Measurements from ENCODE around the gene DAB2IP.
"Not testable (repeated sequence)": the region's sequence is repeated elsewhere in the genome, so short reads cannot be mapped to it uniquely, and the experiment has no call there.

DAB2IP gene

DNA sequence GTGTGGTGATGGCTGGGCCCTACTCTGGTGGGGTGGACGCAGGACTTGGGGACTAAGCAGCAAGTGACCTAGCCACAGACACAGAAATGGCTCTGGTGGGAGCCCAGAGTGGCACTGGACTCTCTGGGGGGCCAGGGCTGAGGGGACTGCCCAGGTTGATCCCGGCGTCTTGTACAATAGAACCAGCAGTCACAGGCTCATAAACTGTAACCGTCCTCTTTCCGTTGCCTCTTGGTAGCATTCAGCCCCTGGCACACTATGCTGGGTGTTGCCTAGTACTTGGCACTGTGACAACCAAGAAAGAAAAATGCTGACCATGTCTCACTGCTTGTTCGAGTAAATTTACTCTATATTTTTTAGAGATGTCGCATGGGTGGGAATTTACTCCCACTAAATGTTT lies 80.5 kb downstream of the DAB2IP start:
- DNase-seq = no peak

DNA sequence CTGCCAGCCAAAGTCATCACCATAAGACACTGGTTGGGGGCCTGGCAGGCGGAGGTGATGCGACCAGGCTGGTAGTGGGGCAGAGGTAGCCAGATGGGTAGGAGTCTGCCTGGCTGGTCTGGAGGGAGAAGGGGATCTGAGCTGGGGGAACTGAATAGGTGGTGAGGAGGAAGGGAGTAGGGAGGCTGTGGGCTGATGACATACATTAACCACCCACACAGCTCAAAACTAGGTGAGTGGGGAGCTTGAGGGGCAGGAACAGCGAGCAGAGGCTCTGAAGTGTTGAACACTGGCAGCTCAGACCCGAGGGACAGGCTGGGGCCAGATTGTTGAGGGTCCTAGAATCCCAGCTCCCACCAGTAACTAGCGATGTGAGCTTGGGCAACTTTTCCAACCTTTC lies 81.0 kb downstream of the DAB2IP start:
- no peak for DNase-seq

GRCh38 chr9:121732886-121733285 lies 81.5 kb downstream of the DAB2IP start:
- no peak for DNase-seq

GRCh38 chr9:121734465-121734864 lies 83.0 kb downstream of the DAB2IP start:
- DNase-seq = no peak

GRCh38 chr9:121735065-121735792 lies 83.8 kb downstream of the DAB2IP start:
- DNase-seq = no peak

GRCh38 chr9:121735793-121736770 lies 84.6 kb downstream of the DAB2IP start:
- no peak for DNase-seq

GRCh38 chr9:121736934-121737462 lies 85.6 kb downstream of the DAB2IP start:
- no peak for DNase-seq

- DNase-seq = no peak
Observed at GRCh38 chr9:121737481-121737931, 86.1 kb downstream of the DAB2IP start.

- DNase-seq = no peak
Observed at GRCh38 chr9:121738411-121738810, 87.0 kb downstream of the DAB2IP start.

GRCh38 chr9:121738968-121739367 lies 87.5 kb downstream of the DAB2IP start:
- no peak for DNase-seq

DNA sequence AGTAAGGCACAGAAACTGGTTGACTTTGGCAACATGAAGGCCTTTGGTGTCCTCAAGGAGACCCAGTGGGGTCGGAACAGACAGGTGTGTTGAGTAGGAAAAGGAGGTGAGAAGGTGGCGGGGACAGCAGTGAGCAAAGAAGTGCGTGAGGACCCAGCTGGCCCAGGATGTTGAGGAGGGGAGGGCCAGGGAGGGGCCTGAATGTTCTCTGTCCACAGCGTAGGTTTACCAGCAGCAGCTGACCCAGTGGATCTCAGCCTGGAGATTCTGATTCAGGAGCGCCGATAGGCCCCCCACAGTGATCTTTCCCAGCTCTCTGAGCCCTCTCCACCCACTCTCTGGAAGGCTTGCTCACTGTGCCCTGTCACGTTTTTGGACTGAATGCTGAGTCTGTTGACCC lies 88.5 kb downstream of the DAB2IP start:
- DNase-seq = no peak

DNA sequence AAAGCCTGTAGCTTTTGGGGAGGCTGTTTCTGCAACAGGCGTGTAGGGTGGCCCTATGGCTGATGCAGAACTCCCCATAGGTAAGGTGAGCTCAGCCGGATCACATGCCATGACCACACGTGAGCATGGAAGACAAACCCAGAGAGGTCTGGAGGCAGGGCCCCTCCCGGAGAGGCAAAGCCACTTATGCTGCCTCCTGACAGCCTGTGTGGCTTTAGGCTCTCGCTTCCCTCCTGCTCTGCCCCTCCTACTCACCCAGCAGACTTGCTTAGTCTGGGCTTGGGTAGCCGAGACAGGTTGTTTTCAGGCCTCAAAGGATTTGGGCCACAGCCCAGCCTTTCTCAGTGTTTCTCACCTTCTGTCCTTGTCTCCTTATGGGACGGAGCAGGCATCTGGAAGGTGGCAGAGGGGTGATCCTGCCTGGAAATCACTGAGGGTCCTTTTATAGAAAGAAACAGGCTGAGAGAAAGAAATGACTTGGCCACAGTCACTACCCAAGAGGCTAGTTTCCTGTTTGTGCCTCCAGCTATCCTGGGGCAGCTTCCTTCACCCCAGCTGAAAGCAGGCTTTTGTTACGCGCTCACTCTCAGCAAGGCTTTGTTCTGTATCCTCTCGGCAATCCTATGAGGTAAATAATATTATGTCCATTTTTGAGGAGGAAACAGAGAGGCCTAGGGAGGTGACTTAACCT lies 89.9 kb downstream of the DAB2IP start:
- DNase-seq = no peak

GRCh38 chr9:121741919-121742283 lies 90.5 kb downstream of the DAB2IP start:
- not testable (repeated sequence) for DNase-seq

- DNase-seq = no peak
Observed at GRCh38 chr9:121742923-121743322, 91.5 kb downstream of the DAB2IP start.

DNA sequence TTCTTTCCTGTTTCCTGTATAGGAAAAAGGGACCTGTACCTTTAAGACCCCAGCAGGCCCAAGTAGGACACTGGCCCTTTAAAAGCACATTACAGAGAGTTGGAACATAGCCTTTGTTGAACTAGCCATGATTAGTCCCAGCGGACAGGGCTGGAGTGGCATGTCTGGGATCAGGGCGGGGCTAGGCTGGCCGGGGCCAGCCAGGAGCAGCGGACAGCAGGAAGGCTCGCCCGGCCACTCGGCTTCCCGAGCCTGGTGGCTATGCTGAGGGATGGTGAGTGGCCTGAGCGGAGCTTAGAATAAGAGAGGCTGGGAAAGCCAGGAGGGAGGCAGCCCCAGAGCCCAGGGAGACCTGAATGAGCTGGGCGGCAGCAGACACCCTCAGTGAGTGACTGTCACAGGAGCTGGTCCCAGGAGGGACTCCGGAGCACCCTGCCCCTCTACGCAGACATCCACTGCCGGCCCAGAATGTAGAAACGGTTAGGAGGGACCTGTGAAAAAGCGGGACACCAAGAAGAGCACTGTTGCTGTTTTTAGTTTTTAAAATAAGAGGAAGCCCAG lies 92.1 kb downstream of the DAB2IP start:
- no peak for DNase-seq

DNA sequence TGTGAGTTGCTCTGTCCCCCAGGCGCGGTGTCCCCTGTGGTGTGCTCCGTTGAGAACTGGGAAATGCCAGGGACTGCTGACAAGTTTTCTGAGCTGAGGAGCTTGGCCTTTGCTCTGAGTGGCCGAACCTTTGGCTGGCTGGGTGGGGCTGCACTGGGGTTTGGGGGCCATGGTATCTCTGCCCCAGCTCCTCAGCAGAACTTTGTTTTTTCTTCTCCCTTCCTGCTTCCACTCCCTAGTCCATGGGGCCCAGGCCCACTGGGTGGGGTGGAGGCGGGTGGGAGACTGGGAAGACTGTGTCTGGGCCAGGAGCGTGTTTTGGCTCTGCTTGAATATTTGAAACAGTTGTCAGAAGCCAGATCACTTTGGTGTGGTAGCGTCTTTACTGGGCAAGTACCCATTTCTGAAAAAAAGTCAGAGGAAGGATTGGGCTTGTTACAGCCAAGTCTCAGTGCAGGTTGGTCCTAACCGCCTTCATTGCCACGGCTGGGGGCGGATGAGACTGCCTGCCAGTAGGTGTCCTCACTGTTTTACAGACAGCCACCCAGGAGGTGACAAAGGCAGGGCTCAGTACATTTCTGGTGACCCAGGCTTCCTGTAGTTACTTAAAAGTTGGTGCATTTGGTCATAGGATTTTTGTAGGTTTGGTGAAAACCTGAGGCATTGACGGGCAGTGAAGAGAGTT lies 92.7 kb downstream of the DAB2IP start:
- peak; percentile 17 for DNase-seq

DNA sequence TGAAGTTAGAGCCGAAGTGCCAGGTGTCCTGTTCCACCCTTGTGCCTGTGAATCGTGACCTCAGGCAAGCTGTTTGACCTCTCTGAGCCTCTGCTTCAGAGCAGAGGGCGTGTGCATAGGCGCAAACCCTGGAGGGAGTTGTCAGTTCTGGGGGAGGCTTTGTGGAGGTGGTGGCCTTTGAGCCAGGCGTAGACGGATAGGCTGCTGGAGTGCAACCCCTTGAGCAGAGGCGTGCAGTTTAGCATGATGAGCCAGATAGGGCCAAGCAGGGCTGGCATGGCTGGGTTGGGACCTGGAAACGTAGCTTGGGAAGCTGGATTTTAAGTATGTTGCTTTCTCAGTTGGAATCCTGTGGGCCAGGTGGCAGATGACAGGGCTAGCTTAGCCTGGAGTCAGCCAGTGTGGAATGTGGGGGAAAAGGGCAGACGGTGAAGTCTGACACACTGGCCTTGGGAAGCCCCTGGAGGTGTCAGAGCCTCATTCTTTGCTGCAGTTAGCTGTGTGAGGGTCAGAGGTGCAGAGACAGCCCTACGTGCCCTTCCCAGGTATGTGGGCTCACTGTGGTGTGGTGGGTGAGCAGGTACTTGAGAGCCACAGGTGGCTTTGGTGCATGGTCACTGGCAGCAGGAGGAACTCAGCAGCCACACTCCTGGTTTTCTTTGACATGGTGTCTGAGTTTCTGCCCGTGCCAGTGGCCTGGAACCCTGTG lies 93.4 kb downstream of the DAB2IP start:
- DNase-seq = no peak

DNA sequence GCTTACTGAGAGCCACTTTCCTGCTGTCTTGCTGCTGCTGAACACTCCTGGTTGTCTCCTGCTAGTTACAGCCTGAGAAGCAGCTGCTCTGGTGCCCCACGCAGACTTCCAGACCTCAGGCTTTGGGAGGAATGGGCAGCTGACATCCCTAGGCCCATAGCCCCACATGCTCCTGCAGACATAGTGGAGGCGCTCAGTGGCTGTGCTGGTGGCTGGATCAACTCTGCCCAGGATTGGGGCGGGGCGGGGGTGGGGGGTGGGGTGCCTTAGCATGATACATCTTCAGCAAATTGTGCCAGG lies 93.9 kb downstream of the DAB2IP start:
- no peak for DNase-seq

DNA sequence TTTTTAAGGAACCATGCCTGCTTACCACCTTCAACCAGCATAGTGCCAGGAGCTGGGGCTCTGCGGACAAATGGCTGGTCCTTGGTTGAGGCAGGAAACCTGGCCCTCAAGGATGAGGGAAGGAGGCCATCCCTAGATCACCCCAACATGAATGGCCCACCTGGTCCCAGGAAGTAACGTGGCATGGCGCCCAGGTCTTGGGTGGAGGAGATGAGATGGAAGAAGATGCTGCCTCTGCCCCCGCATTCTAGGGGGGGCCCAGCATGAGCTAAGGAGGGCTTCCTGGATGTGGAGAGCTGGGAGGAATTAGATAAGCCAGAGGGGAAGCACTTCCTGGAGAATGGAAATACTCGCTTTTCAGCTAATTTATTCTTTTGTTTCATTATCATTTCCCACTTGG lies 95.0 kb downstream of the DAB2IP start:
- no peak for DNase-seq

GRCh38 chr9:121746866-121747265 lies 95.4 kb downstream of the DAB2IP start:
- no peak for DNase-seq

DNA sequence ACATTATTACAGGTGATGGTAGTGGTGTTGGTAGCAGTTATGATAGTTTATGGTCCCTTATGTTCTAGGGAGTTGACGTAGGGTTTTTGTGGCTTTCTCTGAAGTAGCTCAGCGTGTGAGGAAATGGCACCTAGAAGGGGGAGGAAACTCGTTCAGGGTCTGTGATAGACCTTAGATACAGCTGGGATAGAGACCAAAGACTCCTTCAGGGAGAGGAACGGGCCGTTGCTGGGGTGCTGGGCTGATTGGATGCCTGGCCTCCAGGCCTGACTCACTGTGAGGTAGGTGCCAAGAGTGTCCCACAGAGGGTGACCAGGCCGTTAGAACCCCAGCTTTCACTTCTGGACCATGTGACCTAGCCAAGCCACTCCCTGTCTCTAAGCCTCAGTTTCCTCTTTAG lies 96.6 kb downstream of the DAB2IP start:
- no peak for DNase-seq

Data from NCI-H1694 (cell line).